GM20431 (cell line): ENCODE results near the gene ATP8B3.

ENCODE experiments used
- in situ Hi-C: fragments of 300-500 bp; cut with MseI, MboI; formaldehyde crosslinking; loops from one replicate; pipeline ENCODE4 v1.15.0; 2020; ENCODE audit warnings: low sequenced_read_pairs; ENCODE audit not compliant: unreplicated experiment

Gene ATP8B3, protein sequence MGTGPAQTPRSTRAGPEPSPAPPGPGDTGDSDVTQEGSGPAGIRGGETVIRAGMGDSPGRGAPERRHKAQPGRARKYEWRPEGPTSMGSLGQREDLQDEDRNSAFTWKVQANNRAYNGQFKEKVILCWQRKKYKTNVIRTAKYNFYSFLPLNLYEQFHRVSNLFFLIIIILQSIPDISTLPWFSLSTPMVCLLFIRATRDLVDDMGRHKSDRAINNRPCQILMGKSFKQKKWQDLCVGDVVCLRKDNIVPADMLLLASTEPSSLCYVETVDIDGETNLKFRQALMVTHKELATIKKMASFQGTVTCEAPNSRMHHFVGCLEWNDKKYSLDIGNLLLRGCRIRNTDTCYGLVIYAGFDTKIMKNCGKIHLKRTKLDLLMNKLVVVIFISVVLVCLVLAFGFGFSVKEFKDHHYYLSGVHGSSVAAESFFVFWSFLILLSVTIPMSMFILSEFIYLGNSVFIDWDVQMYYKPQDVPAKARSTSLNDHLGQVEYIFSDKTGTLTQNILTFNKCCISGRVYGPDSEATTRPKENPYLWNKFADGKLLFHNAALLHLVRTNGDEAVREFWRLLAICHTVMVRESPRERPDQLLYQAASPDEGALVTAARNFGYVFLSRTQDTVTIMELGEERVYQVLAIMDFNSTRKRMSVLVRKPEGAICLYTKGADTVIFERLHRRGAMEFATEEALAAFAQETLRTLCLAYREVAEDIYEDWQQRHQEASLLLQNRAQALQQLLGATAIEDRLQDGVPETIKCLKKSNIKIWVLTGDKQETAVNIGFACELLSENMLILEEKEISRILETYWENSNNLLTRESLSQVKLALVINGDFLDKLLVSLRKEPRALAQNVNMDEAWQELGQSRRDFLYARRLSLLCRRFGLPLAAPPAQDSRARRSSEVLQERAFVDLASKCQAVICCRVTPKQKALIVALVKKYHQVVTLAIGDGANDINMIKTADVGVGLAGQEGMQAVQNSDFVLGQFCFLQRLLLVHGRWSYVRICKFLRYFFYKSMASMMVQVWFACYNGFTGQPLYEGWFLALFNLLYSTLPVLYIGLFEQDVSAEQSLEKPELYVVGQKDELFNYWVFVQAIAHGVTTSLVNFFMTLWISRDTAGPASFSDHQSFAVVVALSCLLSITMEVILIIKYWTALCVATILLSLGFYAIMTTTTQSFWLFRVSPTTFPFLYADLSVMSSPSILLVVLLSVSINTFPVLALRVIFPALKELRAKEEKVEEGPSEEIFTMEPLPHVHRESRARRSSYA (N-terminal part only)

DNA sequence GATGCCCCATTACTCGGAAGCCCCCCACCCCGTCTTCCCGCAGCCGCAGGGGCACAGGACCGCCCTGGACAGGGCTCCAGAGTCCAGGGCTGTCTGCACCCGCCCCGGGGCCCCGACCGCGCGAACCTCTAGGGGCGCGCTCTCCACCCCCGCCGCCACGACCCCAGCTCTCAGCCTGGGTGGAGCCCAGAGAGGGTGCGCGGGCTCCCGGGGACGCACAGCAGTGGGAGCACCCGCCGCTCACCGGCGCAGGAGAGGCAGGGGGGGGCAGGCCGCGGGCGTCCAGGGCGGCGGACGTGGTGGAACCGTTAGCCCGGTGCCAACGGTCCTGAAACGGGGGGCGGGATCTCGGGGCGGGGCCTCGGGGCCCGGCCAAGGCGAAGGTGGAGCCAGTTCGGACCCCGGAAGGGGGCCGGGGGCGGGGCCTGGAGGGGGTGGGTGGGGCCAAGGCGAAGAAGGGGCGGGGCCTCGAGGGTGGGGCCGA, at the start of gene ATP8B3:
Gene ATP8B3 (minus strand): TSS at position 335 of the 484 bp plus-strand sequence. CDS start 540 bp downstream, outside the sequence.
- in situ Hi-C loops = loop anchor here (10.0 kb wide), 1 partner anchor 267 kb away; no protein-coding TSS in a partner anchor

DNA sequence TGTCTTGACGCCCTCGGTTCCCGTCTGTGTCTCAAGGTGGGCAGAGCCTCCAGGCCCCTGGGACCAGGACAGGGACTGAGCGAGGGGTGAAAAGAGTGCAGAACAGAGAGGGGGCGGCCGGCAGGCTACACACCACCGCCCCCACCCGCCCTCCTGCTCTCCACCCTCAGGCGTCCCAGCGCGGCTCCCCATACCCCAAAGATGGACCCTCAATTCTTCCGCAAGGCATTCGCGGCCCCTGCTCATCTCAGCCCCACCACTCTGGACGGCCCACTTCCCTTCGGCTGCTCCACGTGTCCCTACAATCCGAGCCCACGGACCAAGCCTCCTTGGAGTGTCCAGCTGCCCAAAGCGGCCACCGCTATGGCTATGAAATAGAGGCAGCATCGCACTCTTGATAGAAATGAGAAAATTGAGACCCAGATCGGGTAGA, 49.5 kb upstream of the ATP8B3 start:
- in situ Hi-C loops = no loop called here

GRCh38 chr19:1860821-1861598, 48.9 kb upstream of the ATP8B3 start:
- in situ Hi-C loops = no loop called here

GRCh38 chr19:1860042-1860775, 48.1 kb upstream of the ATP8B3 start:
- in situ Hi-C loops = no loop called here

GRCh38 chr19:1859331-1859781, 47.3 kb upstream of the ATP8B3 start:
- in situ Hi-C loops = no loop called here

DNA sequence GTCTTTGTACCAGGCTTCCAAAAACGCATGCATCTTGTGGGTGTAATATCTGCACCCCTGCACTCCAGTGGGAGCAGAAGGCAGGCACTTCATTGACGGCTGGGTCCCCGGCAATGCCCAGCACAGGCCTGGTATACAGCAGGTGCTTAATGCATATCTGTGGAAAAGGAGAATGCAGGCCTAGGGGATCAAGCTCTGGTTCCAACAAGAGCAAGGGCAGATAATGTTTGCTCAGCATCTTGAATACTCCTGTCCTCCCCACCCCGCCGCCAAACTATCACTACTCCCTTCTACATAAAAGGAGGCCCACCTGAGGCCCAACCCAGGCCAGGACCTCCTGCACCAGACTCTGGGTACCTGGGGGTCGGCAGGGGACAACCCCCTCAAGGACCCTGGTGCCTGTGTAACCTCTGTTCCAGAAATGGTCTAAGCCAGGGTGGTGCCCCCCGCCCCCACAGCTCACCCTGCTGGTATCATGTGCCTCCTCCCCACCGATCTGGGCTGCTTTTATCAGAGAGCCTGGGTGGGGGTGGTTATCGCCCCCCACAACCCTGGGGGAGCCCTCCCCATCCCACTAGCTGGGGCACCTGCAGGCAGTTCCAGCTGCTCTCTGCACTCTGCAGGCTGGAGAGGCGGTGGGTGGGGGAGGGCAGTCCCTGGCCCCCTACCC, 46.5 kb upstream of the ATP8B3 start:
- in situ Hi-C loops = no loop called here

- in situ Hi-C loops = no loop called here
Measured at GRCh38 chr19:1857648-1858326, 45.7 kb upstream of the ATP8B3 start.

DNA sequence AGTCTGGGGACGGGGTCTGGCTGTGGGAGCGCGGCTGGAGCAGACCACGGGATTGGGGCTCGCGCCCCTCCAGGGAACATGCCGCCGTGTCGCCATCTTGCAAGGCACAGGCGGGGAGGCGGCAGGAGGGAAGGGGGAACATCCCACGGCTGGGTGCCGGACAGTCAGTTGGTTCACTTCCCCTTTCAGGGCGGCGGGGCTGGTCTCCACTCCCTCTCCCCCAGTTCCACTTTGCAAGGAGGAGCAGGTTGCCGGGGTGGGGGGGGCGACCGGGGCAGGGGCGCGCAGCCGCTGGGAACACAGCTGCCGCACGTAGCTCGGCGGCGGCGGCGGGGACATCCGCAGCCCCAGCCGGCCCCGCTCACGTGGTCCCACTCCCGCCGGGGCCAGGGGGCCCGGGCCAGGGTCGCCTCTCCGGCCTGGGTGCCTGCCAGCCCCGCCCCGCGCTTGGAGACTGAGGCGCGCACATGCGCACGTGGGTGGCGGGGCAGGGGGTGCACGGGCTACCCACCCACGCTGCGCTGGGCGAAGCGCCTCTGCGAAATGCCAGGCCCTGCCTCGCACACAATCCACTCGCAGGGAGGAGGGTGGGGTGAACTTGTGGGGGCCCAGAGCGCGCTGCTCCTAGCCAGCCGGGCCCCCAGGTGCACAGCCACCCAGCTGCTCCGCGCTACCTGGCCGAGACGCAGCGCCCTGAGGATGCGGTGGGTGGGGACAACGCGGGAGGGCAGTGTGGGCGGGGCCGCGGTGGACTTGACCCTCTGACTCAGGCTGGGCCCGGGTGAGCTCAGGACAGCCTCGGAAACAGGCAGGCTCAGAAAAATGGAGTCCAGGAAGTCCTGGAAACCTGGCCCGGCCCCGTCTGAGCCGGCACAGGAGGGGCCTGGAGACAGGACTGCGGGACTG, 44.9 kb upstream of the ATP8B3 start:
- in situ Hi-C loops = no loop called here

GRCh38 chr19:1856345-1856697, 44.2 kb upstream of the ATP8B3 start:
- in situ Hi-C loops = no loop called here

DNA sequence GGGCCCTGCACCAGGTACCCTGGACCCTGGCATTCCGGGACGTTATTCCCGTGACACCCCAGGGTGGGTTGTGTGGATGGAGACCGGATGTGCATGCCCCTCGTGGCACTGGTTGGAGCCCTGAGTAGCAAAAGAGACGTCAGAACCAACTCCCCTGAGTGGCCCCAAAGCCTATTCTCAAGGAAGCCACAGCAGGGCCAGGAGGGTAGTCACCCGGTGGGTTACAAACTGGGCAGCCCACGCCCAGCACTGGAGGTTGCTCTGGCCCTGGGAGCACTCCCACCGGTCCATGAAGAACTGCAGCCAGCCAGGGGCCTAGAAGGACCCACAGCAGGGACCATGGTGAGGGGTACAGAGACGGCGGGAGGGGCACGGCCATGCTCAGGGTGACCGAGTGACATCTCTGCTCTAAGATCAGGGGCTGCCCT, 43.8 kb upstream of the ATP8B3 start:
- in situ Hi-C loops = no loop called here

DNA sequence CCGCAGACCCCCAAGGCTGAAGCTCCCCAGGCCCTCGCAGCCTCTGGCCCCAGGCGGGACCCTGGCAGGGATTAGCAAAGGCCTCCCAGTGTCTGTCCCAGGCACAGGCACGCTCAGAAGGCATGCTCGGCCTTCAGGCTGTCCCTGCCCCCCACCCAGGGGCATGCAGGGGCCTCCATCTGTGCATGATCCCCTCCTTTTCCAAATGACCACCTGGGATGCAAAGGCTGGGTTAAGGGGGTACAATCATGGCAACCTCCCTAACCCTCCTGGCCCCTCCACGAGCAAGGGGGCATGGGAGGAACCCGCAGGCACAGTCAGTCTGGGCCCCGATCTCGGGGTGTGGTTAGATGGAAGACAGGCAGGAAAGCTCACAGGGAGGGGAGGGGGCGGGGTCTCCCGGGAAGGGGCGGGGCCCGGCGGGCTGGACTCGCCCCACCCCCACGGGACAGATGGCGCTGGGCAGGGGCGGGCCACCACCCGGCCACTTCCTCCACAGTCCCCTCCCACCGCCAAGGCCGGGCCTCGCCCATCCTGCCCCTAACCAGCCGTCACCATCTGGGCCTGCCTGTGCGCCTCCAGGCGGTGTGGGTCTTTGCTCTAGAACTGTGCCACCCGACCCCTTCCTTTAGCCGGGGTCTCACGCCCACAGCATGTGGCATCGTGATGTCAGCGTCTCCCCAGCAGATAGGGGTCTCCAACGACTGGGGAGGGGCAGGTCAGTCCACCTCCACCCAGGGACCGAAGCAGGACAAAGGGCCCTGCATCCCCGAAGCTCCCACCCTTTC, 43.2 kb upstream of the ATP8B3 start:
- in situ Hi-C loops = no loop called here

DNA sequence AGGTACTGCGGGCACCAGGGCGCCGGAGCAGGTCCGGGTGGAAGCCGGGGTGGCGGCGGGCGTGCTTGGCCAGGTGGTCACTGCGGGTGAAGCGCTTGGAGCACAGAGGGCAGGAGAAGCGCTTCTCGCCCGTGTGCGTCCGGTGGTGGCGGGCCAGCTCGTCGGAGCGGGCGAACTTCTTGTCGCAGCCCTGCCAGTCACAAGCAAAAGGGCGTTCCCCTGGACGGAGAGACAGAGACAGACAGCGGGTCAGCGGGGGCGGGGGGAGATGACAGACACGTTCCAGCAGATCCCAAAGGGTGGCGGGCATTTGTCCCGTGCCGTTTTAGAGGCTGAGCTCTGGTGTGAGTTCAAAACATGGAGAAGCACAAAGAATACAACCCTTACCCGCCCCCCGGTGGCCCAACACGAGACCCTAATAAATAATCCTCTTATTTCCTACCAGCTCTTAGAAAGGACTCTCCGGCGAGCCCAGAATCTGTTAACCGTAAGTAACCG, 42.5 kb upstream of the ATP8B3 start:
- in situ Hi-C loops = no loop called here

DNA sequence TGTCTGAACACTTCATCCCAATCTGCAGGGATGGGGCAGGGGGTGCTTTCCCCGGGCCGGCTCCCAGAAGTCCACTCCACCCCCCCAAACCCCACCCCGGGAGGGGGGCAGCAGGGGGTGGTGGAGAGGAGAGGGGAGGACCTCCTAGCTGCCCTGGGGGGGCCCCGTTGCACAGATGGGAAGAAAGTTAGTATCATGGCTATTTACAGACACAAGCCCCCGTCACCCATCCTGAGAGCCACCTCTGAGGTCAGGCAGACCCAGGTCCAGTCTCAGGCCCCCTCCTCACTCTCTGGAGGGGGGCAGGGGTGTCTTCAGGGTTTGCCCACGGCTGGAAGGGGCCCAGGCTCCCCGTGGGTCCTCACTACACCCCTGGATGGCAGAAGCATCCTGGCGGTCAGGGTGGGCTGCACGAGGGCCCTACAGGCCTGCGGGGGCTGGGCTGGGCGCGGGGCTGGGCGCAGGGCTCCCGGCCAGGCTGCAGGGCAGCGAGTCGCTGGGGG, 42.0 kb upstream of the ATP8B3 start:
- in situ Hi-C loops = no loop called here

GRCh38 chr19:1853295-1854038, 41.4 kb upstream of the ATP8B3 start:
- in situ Hi-C loops = no loop called here
